Colonic mucosa (tissue), 4 donors: Measurements from ENCODE around the gene MFAP4. TPM values are rescaled to one million over a fixed set of nuclear protein-coding genes. Genes with fewer than 3 reads are reported as not detected.
A peak's percentile ranks its signal among the peaks of the same experiment; 100 is the strongest.

Experiments used
- DNase-seq: peaks from one replicate; pipeline ENCODE4 v3.0.0-alpha.2; 2020
- H3K27ac ChIP-seq: fragments of 200-600 bp; one replicate; pipeline ENCODE4 v1.8.0; 2021
- H3K27me3 ChIP-seq: fragments of 200-600 bp; one replicate; pipeline ENCODE4 v1.8.0; 2021
- H3K36me3 ChIP-seq: fragments of 200-600 bp; one replicate; pipeline ENCODE4 v1.8.0; 2021
- H3K4me1 ChIP-seq: fragments of 200-600 bp; one replicate; pipeline ENCODE4 v1.8.0; 2021; ENCODE audit warnings: mild to moderate bottlenecking
- H3K4me3 ChIP-seq: fragments of 200-600 bp; one replicate; pipeline ENCODE4 v1.8.0; 2021
- H3K9ac ChIP-seq, 2 donors: one replicate each; pipeline ENCODE4 v1.7.0; 2013; ENCODE audit warnings: control low read depth in 2 of 2, low read depth in 2 of 2, low read length in 2 of 2
- H3K9me3 ChIP-seq: fragments of 200-600 bp; one replicate; pipeline ENCODE4 v1.8.0; 2021
- CTCF ChIP-seq: fragments of 200-600 bp; IDR thresholded peaks from one replicate; pipeline ENCODE4 v1.8.0; 2022; ENCODE audit warnings: antibody characterized with exemption, mild to moderate bottlenecking
- intact Hi-C: fragments of 100-400 bp; cut with DNase I; formaldehyde crosslinking; loops from one replicate; pipeline ENCODE4 v1.14.1; 2022
- total RNA-seq, 2 donors: library from RNA; stranded (reverse); fragmentation: NEBNext Ultra II Directional in 1 of 2; extraction: Animal tissue kit (Norgen Biotek cat#: 25700) in 1 of 2; gene quantifications; one replicate each; pipeline ENCODE4 v1.2.1, GENCODE V29; 2021
- donor health status: healthy.
- donor health status: DM: no; HTN: no; CAD: no.
- donor health status: DM: no; HTN: no; CAD: no.

MFAP4 gene
- total RNA-seq, 2 donors from 2014 or later, result 22.2 to 56.0 TPM

DNA sequence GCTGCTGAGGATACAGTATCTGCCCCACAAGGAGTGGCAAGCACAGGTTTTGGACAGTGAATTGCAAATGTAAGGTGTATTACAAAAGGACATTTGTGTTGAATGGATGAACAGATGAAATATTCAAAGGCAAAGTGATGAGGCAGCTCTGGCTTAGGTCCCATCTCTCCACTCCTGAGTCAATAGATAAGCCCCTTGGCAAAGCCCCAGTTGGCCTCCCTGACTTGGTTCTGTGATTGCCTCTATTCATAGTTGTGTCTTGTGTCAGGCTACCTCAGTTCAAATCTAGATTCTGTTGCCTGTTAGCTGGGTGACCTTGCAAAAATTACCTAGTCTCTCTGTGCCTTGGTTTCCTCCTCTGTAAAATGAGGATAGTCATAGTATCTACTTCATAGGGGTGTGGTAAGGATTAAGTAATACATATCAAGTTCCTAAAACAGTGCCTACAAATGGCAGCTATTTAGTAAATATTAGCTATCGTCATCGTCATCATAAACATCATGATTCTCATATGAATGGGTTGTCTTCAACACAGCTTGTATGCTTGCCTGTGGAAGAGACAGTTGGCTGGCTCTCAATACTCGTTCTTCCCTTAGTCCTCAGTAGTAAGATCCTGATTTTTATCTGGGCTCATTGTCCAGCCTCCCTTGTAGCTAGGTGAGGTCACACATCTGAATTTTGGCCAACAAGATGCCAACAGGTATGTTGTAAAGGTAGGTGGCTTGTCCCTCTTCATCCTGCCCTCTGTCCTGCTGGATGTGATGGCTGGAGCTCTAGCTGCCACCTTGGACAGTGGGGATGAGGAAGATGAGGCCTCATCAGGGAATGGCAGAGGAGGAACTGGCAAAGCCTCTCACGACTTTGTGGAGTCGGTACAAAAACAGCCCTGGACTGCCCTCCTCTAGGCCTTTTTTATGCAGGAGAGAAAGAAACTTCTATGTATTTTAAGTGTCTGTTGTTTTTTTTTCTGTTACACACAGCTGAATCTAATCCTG is 2.1 kb upstream of the MFAP4 start:
- H3K9ac ChIP-seq, result no peak overlapping the region
- intact Hi-C loops, result no loop called here
- no peaks in the 10 kb centered on the region for H3K36me3 ChIP-seq
- peaks cover 18% of the 10 kb centered on the region for H3K4me1 ChIP-seq
- no peak overlapping the region for H3K4me3 ChIP-seq
- TF ChIP-seq CTCF, result no peak
- H3K27ac ChIP-seq, result no peak overlapping the region
- no peak for DNase-seq
- H3K9me3 ChIP-seq, result no peaks in the 10 kb centered on the region
- H3K27me3 ChIP-seq, result no peaks in the 10 kb centered on the region

GRCh38 chr17:19387921-19388521 is 1.0 kb upstream of the MFAP4 start:
- Histone ChIP-seq H3K27ac (peak overlapping the region; percentile 77), H3K9me3 (no peaks in the 10 kb centered on the region), H3K4me3 (no peak overlapping the region), H3K9ac (no peak overlapping the region), H3K4me1 (peaks cover 24% of the 10 kb centered on the region), H3K36me3 (peaks cover 8% of the 10 kb centered on the region), H3K27me3 (no peaks in the 10 kb centered on the region)
- no peak for DNase-seq
- no peak for TF ChIP-seq CTCF
- intact Hi-C loops, result no loop called here

DNA sequence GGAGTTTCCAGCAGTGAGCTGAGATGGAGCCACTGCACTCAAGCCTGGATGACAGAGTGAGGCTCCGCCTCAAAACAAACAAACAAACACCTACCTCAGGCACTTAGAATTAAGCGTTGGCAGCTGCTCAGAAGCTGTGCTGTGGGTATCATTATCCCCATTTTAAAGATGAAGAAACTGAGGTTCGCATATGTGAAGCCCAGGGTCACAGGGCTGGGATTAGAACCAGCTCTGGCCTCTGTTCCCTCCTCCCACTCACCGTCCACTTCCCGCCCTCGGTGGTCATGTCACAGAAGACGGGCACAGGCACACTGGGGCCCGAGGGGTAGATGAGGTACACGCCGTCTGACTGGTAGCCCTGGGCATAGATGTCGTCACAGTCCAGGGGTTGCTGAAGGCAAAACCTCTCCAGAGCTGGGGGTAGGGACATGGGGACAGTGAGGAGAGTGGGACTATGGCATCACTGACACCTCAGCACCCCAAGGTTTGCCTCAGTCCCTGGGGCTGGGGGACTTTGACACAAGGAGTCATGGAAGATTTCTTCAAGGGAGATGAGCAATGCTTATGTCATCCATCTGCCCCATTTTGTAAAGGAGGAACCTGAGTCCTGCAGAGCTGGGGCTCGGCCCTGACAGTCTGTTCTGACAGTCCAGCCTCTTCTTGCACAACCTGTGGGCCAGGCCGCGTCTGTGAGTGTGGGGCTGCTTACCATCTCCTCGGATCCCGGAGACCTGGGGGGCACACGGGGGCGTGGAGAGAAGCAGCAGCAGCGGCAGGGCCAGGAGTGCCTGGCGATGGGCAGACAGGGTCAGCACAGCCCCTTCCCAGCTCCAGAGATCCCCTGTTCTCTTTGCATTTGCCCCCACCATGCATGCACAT is 700 bp downstream of the MFAP4 start:
- H3K27ac ChIP-seq, result peak overlapping the region; percentile 77
- H3K36me3 ChIP-seq, result peaks cover 12% of the 10 kb centered on the region
- H3K4me1 ChIP-seq, result peaks cover 24% of the 10 kb centered on the region
- TF ChIP-seq CTCF, result no peak
- no peaks in the 10 kb centered on the region for H3K27me3 ChIP-seq
- DNase-seq, result no peak
- peak overlapping the region; percentile 9 for H3K4me3 ChIP-seq
- H3K9me3 ChIP-seq, result no peaks in the 10 kb centered on the region
- H3K9ac ChIP-seq, result peak overlapping the region; percentile 3 to 16
- intact Hi-C loops, result no loop called here

DNA sequence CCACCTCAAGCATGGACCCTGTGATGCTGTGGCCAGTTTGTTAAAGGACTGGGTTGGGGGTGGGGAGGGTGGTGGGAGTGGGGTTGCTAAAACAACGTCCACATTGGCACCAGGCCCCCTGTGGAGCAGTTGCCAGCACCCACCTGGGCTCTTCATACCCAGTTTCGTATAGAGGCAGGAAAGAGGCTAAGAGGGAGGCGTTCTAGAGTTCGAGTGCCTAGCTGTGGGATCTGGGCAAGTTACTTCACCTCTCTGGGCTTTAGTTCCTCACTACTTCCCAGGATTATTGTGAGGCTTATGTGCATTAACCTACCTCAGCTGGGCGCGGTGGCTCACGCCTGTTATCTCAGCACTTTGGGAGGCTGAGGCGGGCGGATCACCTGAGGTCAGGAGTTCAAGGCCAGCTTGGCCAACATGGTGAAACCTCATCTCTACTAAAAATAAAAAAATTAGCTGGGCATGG is 1.4 kb downstream of the MFAP4 start:
- Histone ChIP-seq H3K9ac (peak overlapping the region in 1 of 2 donors; percentile 48), H3K27me3 (no peaks in the 10 kb centered on the region), H3K36me3 (peaks cover 20% of the 10 kb centered on the region), H3K27ac (peak overlapping the region; percentile 77), H3K4me3 (peak overlapping the region; percentile 5), H3K9me3 (no peaks in the 10 kb centered on the region), H3K4me1 (peaks cover 24% of the 10 kb centered on the region)
- TF ChIP-seq CTCF, result no peak
- intact Hi-C loops, result no loop called here
- no peak for DNase-seq
